ENCODE measurements around the gene PKP1. TPM values are rescaled to one million over a fixed set of nuclear protein-coding genes. Genes with fewer than 3 reads are reported as not detected.
A peak's percentile ranks its signal among the peaks of the same experiment; 100 is the strongest.

The PKP1 gene
- total and polyA plus RNA-seq, 2 donors (not counting 3 experiments of a cell fraction or from before 2014, with no cell fraction given): 0.01 TPM; not detected in 1

DNA sequence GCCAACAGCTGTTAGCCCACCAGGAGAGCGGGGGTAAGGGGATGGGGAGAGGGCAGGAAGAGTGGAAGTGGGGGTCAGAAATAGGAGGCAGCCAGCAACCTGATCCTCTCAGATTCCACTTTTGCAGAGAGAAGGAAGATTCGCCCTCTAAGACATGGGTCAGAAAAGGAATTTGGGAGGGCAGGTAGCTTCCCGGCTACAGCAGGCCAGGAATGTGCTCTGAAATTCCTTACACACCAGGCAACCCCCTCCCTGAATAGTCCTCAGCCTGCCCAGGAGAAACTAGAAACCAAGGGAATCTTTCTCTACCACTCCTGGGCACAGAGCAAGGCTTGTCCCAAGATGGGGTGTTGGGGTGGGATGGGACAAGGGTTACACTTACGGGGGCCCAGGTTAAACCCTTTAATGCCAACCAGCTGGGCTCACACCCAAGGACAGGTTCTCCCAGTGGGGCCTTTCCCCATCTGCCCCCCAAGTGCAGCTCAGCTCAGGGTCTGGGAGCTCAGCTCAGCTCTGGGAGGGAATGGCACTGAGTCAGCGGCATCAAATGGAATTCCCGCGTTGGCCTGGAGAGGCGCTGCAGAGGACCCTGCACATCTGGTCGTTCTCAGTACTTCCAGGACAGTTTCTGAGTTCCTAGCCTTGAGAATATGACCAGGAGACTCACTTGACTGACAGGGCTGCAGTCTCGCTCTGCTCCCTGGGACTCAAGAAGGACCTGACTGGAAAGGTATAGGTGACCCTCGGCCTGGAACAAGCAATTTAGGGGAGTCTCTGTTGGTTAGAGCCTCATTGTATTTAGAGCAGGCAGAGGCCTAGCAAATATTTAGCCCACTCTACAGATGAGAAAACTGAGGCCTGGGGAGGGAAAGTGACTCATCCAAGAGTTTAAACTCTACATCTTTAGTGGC lies 93.4 kb downstream of the PKP1 start:
- Histone ChIP-seq H3K27ac (ENCODE audit: insufficient read depth, low read depth, low read length) (no peak overlapping the region), H3K36me3 (ENCODE audit: control insufficient read depth in 2 of 2, extremely low read depth in 1 of 2, insufficient read depth in 2 of 2, low read length in 2 of 2) (no peaks in the 10 kb centered on the region), H3K9ac (replicated peaks; ENCODE audit: extremely low read depth, insufficient read depth, low read length) (no peak overlapping the region), H3K79me2 (ENCODE audit: control insufficient read depth, insufficient read depth, low read length) (no peaks in the 10 kb centered on the region), H4K20me1 (replicated peaks; ENCODE audit: control insufficient read depth, extremely low read depth, insufficient read depth, low read length) (no peaks in the 10 kb centered on the region), H3K9me1 (replicated peaks; ENCODE audit: control insufficient read depth, extremely low read depth, insufficient read depth, low read length) (no peaks in the 10 kb centered on the region), H3K4me1 (ENCODE audit: control insufficient read depth, extremely low read depth, insufficient read depth, low read length) (no peaks in the 10 kb centered on the region), H3K9me3 (replicated peaks; ENCODE audit: control insufficient read depth, insufficient read depth, low read length) (no peaks in the 10 kb centered on the region), H3K4me2 (ENCODE audit: insufficient read depth, low read length) (no peak overlapping the region), H3K27me3 (ENCODE audit: control insufficient read depth in 2 of 2, insufficient read depth in 2 of 2, low read length in 2 of 2) (peaks cover 9 to 11% of the 10 kb centered on the region in 2 experiments), H2AFZ (ENCODE audit: low read depth, low read length) (no peak overlapping the region), H3K4me3 (replicated peaks in 1 of 3; ENCODE audit: insufficient read depth in 1 of 3, low read depth in 1 of 3, low read length in 3 of 3) (no peak overlapping the region)
- POLR2A ChIA-PET: no interaction called here
- TF ChIP-seq, protein P1, sequence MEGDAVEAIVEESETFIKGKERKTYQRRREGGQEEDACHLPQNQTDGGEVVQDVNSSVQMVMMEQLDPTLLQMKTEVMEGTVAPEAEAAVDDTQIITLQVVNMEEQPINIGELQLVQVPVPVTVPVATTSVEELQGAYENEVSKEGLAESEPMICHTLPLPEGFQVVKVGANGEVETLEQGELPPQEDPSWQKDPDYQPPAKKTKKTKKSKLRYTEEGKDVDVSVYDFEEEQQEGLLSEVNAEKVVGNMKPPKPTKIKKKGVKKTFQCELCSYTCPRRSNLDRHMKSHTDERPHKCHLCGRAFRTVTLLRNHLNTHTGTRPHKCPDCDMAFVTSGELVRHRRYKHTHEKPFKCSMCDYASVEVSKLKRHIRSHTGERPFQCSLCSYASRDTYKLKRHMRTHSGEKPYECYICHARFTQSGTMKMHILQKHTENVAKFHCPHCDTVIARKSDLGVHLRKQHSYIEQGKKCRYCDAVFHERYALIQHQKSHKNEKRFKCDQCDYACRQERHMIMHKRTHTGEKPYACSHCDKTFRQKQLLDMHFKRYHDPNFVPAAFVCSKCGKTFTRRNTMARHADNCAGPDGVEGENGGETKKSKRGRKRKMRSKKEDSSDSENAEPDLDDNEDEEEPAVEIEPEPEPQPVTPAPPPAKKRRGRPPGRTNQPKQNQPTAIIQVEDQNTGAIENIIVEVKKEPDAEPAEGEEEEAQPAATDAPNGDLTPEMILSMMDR (IDR thresholded peaks at IDR 0.05; ENCODE audit: extremely low read depth in 1 of 2, insufficient read depth in 1 of 2, low read depth in 1 of 2, low read length in 2 of 2): peak; percentile 64 to 67
- no peak for TF ChIP-seq POLR2AphosphoS5 (IDR thresholded peaks at IDR 0.05; ENCODE audit: insufficient read depth, low read depth, low read length)
- CTCF ChIA-PET: interaction anchor here (0.7 to 2.3 kb wide), 7 partner anchors 8 to 136 kb away, joined by 3 to 13 read pairs (median 3); no protein-coding TSS in a partner anchor
- FAIRE-seq: peak; percentile 73
- intact Hi-C loops (cut with micrococcal nuclease) (no loop called here), dilution Hi-C loops (cut with MboI; ENCODE audit: extremely low pct_ligation_motif_present, low sequenced_read_pairs) (no loop called here)
- DNase-seq (ENCODE audit: low read depth, low spot score): peak; percentile 40
- no TSS peak for BruUV-seq (replicated peaks)

DNA sequence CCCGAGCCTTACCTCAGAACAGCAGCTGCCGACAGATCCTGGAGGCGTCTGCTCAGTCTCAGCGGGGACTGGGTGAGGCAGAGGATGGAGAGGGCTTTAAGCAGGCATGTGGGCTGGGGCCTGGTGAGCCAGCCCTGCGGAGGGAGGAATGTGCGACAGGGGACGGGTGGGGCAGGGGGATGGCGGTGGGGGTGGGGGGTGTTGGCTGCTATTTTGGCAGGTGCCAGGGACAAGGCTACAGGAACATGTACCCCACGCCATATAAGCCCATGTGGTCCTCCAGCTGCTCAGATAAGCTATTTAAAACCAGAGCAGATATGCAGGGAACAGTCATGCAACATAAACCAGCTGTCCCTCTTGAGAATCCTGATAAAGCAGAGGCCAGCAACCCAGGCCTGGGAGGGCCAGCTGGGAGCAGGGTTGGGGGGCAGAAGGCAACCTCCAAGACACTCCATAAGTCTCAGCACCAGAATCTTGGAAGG lies 94.3 kb downstream of the PKP1 start, which contains the start of gene TNNT2:
TNNT2 (minus strand) TSS at position 70 of the 482 bp plus-strand sequence. CDS start 4,426 bp downstream, outside the sequence.
- no peaks in the 10 kb centered on the region for H3K36me3 ChIP-seq (ENCODE audit: control insufficient read depth in 2 of 2, extremely low read depth in 1 of 2, insufficient read depth in 2 of 2, low read length in 2 of 2)
- DNase-seq (ENCODE audit: low read depth, low spot score) (no peak), FAIRE-seq (no peak)
- ChIA-PET CTCF (interaction anchor here (1.6 kb wide), 1 partner anchor 135 kb away, joined by 4 read pairs; no protein-coding TSS in a partner anchor), POLR2A (no interaction called here)
- H3K27me3 ChIP-seq (ENCODE audit: control insufficient read depth in 2 of 2, insufficient read depth in 2 of 2, low read length in 2 of 2): peaks cover 8 to 9% of the 10 kb centered on the region in 2 experiments
- H4K20me1 ChIP-seq (replicated peaks; ENCODE audit: control insufficient read depth, extremely low read depth, insufficient read depth, low read length): no peaks in the 10 kb centered on the region
- no peaks in the 10 kb centered on the region for H3K9me1 ChIP-seq (replicated peaks; ENCODE audit: control insufficient read depth, extremely low read depth, insufficient read depth, low read length)
- H3K4me3 ChIP-seq (replicated peaks in 1 of 3; ENCODE audit: insufficient read depth in 1 of 3, low read depth in 1 of 3, low read length in 3 of 3): no peak within 1 kb of the TSS
- TF ChIP-seq POLR2AphosphoS5 (IDR thresholded peaks at IDR 0.05; ENCODE audit: insufficient read depth, low read depth, low read length): no peak
- no peak for TF ChIP-seq MYC (IDR thresholded peaks at IDR 0.05; ENCODE audit: low read depth, low read length)
- TF ChIP-seq EZH2 (IDR thresholded peaks at IDR 0.05; ENCODE audit: borderline replicate concordance, low read depth, low read length, severe bottlenecking): no peak
- TF ChIP-seq, protein P1 (IDR thresholded peaks at IDR 0.05; ENCODE audit: extremely low read depth in 1 of 2, insufficient read depth in 1 of 2, low read depth in 1 of 2, low read length in 2 of 2): no peak
- no peak for TF ChIP-seq GATA2 (IDR thresholded peaks at IDR 0.05; ENCODE audit: insufficient read depth, insufficient read length, low read depth, low read length)
- intact Hi-C loops (cut with micrococcal nuclease) (no loop called here), dilution Hi-C loops (cut with MboI; ENCODE audit: extremely low pct_ligation_motif_present, low sequenced_read_pairs) (no loop called here)
- H3K9me3 ChIP-seq (replicated peaks; ENCODE audit: control insufficient read depth, insufficient read depth, low read length): no peaks in the 10 kb centered on the region
- H3K4me1 ChIP-seq (ENCODE audit: control insufficient read depth, extremely low read depth, insufficient read depth, low read length): no peaks in the 10 kb centered on the region
- H2AFZ ChIP-seq (ENCODE audit: low read depth, low read length): no peak within 1 kb of the TSS
- no peak within 1 kb of the TSS for H3K27ac ChIP-seq (ENCODE audit: insufficient read depth, low read depth, low read length)
- no peaks in the 10 kb centered on the region for H3K79me2 ChIP-seq (ENCODE audit: control insufficient read depth, insufficient read depth, low read length)
- H3K9ac ChIP-seq (replicated peaks; ENCODE audit: extremely low read depth, insufficient read depth, low read length): no peak within 1 kb of the TSS
- H3K4me2 ChIP-seq (ENCODE audit: insufficient read depth, low read length): no peak within 1 kb of the TSS
- BruUV-seq (replicated peaks): no TSS peak
